Fibroblast of skin of left quadriceps (primary cell): ENCODE results near the gene NR1D2.
"Not testable (repeated sequence)": the region's sequence is repeated elsewhere in the genome, so short reads cannot be mapped to it uniquely, and the experiment has no call there.

Experiments
- DNase-seq, 2 experiments: peaks; one replicate each; pipeline ENCODE4 v3.0.0-alpha.2; 2013; ENCODE audit warnings: low read depth in 2 of 2

NR1D2 gene

GRCh38 chr3:24004171-24004938, 59.3 kb downstream of the NR1D2 start:
- DNase-seq: no peak

GRCh38 chr3:24005669-24006068, 60.6 kb downstream of the NR1D2 start:
- DNase-seq: no peak

- DNase-seq: not testable (repeated sequence)
Measured at GRCh38 chr3:24010834-24011233, 65.7 kb downstream of the NR1D2 start.

- no peak for DNase-seq
Measured at GRCh38 chr3:24012589-24013269, 67.6 kb downstream of the NR1D2 start.

- DNase-seq: no peak
Measured at GRCh38 chr3:24017305-24017704, 72.2 kb downstream of the NR1D2 start.

- DNase-seq: no peak
Measured at GRCh38 chr3:24018784-24019570, 73.9 kb downstream of the NR1D2 start.

GRCh38 chr3:24019585-24019984, 74.5 kb downstream of the NR1D2 start:
- no peak for DNase-seq

- no peak for DNase-seq
Measured at GRCh38 chr3:24020036-24020691, 75.1 kb downstream of the NR1D2 start.

GRCh38 chr3:24023197-24023596, 78.1 kb downstream of the NR1D2 start:
- DNase-seq: no peak

GRCh38 chr3:24025805-24026204, 80.7 kb downstream of the NR1D2 start:
- no peak for DNase-seq

- not testable (repeated sequence) for DNase-seq
Measured at GRCh38 chr3:24026665-24027064, 81.6 kb downstream of the NR1D2 start.

- no peak for DNase-seq
Measured at GRCh38 chr3:24027946-24028345, 82.9 kb downstream of the NR1D2 start.
